HepG2 (cell line): ENCODE measurements around the gene PLCB1. TPM values are rescaled to one million over a fixed set of nuclear protein-coding genes. Genes with fewer than 3 reads are reported as not detected.

Source experiments
- ATAC-seq: fragments of 200-7000 bp; cut with Tn5 transposase; 3 replicates; pipeline ENCODE4 v1.9.1; 2020; ENCODE audit warnings: mild to moderate bottlenecking, moderate library complexity
- BruUV-seq: library from RNA; stranded (reverse); fragments of 400-500 nt; replicated peaks from 2 replicates; lab custom pipeline; 2021; lab: Mats Ljungman, UMichigan
- CTCF ChIA-PET: fragments of 300-600 bp; formaldehyde crosslinking; extraction: SDS; loops from one replicate; lab custom pipeline; 2021; ENCODE audit warnings: low total read pairs, inconsistent platforms, low intra/inter-chr PET ratio; lab: Yijun Ruan, JAX
- POLR2A ChIA-PET: fragments of 350-600 bp; sonication (Branson Sonifier 250); formaldehyde crosslinking; loops from one replicate; lab custom pipeline; 2020; ENCODE audit warnings: antibody characterized with exemption, inconsistent platforms; lab: Yijun Ruan, JAX
- DNase-seq: peaks from one replicate; pipeline ENCODE4 v3.0.0-alpha.2; 2015; ENCODE audit warnings: low spot score
- FAIRE-seq: peaks from 3 replicates; lab custom pipeline; 2011; peaks lifted over from hg19 to GRCh38; lab: Jason Lieb, UNC
- H2AFZ ChIP-seq: one replicate; pipeline ENCODE4 v1.6.1; 2011; ENCODE audit warnings: low read length, inconsistent platforms
- H3K27ac ChIP-seq: fragments of 300-600 bp; 3 replicates; pipeline ENCODE4 v1.8.0; 2011; ENCODE audit warnings: mixed run types, mild to moderate bottlenecking, mixed read lengths, low read length, inconsistent platforms; ENCODE audit not compliant: insufficient read depth; ENCODE audit errors: extremely low read length
- H3K27me3 ChIP-seq, 2 experiments: fragments of 200-600 bp in 1 of 2; 2 replicates in 1 of 2; 3 replicates in 1 of 2; pipeline versions ENCODE4 v1.6.0 to v1.8.0; 2011; ENCODE audit warnings: low read length in 2 of 2, mild to moderate bottlenecking in 2 of 2, moderate library complexity in 2 of 2, inconsistent platforms in 1 of 2; ENCODE audit not compliant: insufficient read depth in 2 of 2, control insufficient read depth in 1 of 2
- H3K36me3 ChIP-seq, 2 experiments: fragments of 200-600 bp in 1 of 2; replicated peaks in 1 of 2; 2 replicates in 1 of 2; 3 replicates in 1 of 2; pipeline versions ENCODE4 v1.5.1 to v1.8.0; 2011; ENCODE audit warnings: low read length in 2 of 2, inconsistent platforms in 1 of 2; ENCODE audit not compliant: insufficient read depth in 2 of 2, control insufficient read depth in 1 of 2
- H3K4me1 ChIP-seq: 2 replicates; pipeline ENCODE4 v1.5.1; 2012; ENCODE audit warnings: low read length, inconsistent platforms; ENCODE audit not compliant: insufficient read depth
- H3K4me2 ChIP-seq: 2 replicates; pipeline ENCODE4 v1.6.0; 2011; ENCODE audit warnings: low read depth, low read length, inconsistent platforms
- H3K4me3 ChIP-seq, 3 experiments: fragments of 200-600 bp in 1 of 3; sonication (generic), shearing (Covaris generic) in 1 of 3; replicated peaks in 1 of 3; 2 replicates each; pipeline ENCODE4 v1.5.1; 2011 to 2016; ENCODE audit warnings: low read length in 3 of 3, inconsistent platforms in 2 of 3, low read depth in 2 of 3, mild to moderate bottlenecking in 2 of 3, control low read depth in 1 of 3, mixed read lengths in 1 of 3; ENCODE audit not compliant: insufficient read depth in 1 of 3
- H3K79me2 ChIP-seq: one replicate; pipeline ENCODE4 v1.6.1; 2011; ENCODE audit warnings: low read length, inconsistent platforms; ENCODE audit not compliant: insufficient read depth
- H3K9ac ChIP-seq: 2 replicates; pipeline ENCODE4 v1.6.0; 2011; ENCODE audit warnings: mild to moderate bottlenecking, low read depth, low read length, inconsistent platforms; ENCODE audit not compliant: insufficient read depth
- H3K9me3 ChIP-seq: 2 replicates; pipeline ENCODE4 v1.5.1; 2012; ENCODE audit warnings: mild to moderate bottlenecking, low read length
- H4K20me1 ChIP-seq: 2 replicates; pipeline ENCODE4 v1.6.0; 2011; ENCODE audit warnings: inconsistent platforms, mild to moderate bottlenecking, low read length, moderate library complexity; ENCODE audit not compliant: insufficient read depth
- CAMTA2 ChIP-seq: sonication (generic); formaldehyde crosslinking; IDR thresholded peaks from 2 replicates; pipeline ENCODE4 v1.4.0; 2020; ENCODE audit warnings: mild to moderate bottlenecking, missing genetic modification reagents, borderline replicate concordance
- KAT8 ChIP-seq: IDR thresholded peaks from 2 replicates; pipeline ENCODE4 v1.6.1; 2016; ENCODE audit warnings: missing genetic modification reagents, missing compliant biosample characterization
- MLLT10 ChIP-seq: sonication (generic); formaldehyde crosslinking; IDR thresholded peaks from 2 replicates; pipeline ENCODE4 v1.4.0; 2020; ENCODE audit warnings: missing genetic modification reagents
- XBP1 ChIP-seq: sonication (generic); formaldehyde crosslinking; IDR thresholded peaks from 2 replicates; pipeline ENCODE4 v1.5.0; 2020; ENCODE audit warnings: missing genetic modification reagents
- ZNF354B ChIP-seq: sonication (generic); formaldehyde crosslinking; IDR thresholded peaks from 2 replicates; pipeline ENCODE4 v1.8.0; 2022; ENCODE audit warnings: mild to moderate bottlenecking, missing genetic modification reagents
- ZSCAN25 ChIP-seq: sonication (generic); formaldehyde crosslinking; IDR thresholded peaks from 2 replicates; pipeline ENCODE4 v1.8.0; 2022; ENCODE audit warnings: mild to moderate bottlenecking, missing genetic modification reagents
- ZSCAN30 ChIP-seq: sonication (generic); formaldehyde crosslinking; IDR thresholded peaks from 2 replicates; pipeline ENCODE4 v1.5.0; 2020; ENCODE audit warnings: mild to moderate bottlenecking, missing genetic modification reagents
- WGBS: methylation state at CpG from one replicate; pipeline ENCODE4 v1.1.6; 2017; ENCODE audit warnings: low lambda C conversion rate; 5-methylcytosine and 5-hydroxymethylcytosine counted together
- in situ Hi-C: cut with HindIII; loops from 2 replicates; pipeline ENCODE4 v1.10.0; 2017; ENCODE audit warnings: low pct_unique_long_range_greater_than_20kb; ENCODE audit not compliant: extremely low pct_ligation_motif_present
- intact Hi-C: fragments of 100-400 bp; cut with micrococcal nuclease; formaldehyde crosslinking; loops from one replicate; pipeline ENCODE4 v1.10.0; 2022; ENCODE audit not compliant: unreplicated experiment
- polyA plus RNA-seq, 8 experiments: library from polyadenylated mRNA; depleted of rRNA in 3 of 8; stranded (reverse) in 7 of 8; unstranded in 1 of 8; fragments of >200 nt; fragmentation: Illumina TruSeq in 4 of 8; extraction: Trizol in 4 of 8; gene quantifications; 2 replicates each; pipeline versions ENCODE4 v1.2.1 to v1.2.3, GENCODE V29; 2011 to 2016; ENCODE audit warnings: low read depth in 4 of 8, missing spikeins in 1 of 8, mixed read lengths in 1 of 8; ENCODE audit not compliant: insufficient read depth in 1 of 8
- total RNA-seq, 5 experiments: library from RNA; depleted of rRNA; stranded (reverse); fragments of >200 nt; fragmentation: Illumina TruSeq; extraction: Trizol; gene quantifications; 2 replicates each; pipeline ENCODE4 v1.2.3, GENCODE V29; 2016; ENCODE audit warnings: low read depth in 1 of 5
- TF ChIP-seq, protein P1 (sequence below): sonication (generic); formaldehyde crosslinking; IDR thresholded peaks from 2 replicates; pipeline ENCODE4 v1.5.0; 2020; ENCODE audit warnings: missing genetic modification reagents, mild to moderate bottlenecking, borderline replicate concordance
- TF ChIP-seq, protein P2 (sequence below): sonication (generic); formaldehyde crosslinking; IDR thresholded peaks from 2 replicates; pipeline ENCODE4 v1.4.0; 2020; ENCODE audit warnings: missing genetic modification reagents, borderline replicate concordance

The PLCB1 gene
- total and polyA plus RNA-seq, 2 of the 13 experiments (the other 11 are each of a cell fraction or from before 2014, with no cell fraction given): 42.4 to 55.9 TPM

DNA sequence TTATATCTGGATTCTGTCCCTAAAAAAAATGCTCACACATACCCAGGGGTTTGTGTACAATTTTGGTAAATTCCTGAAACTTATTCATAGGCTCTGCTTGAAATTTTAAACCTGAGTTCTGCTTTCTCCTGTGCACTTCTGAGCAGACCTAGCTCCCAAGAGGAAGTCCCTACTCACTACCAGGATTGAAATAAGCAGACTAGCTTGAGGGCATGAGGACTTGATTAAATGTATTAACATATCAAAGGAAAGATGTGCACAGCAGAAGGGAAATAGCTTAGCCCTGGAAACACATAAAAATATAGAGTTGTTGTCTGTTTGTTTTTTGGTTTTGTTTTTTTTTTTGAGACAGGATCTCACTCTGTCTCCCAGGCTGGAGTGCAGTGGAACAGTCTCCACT, 785.0 kb downstream of the PLCB1 start:
- no peak overlapping the region for H3K9ac ChIP-seq
- H3K4me2 ChIP-seq: no peak overlapping the region
- TF ChIP-seq ZSCAN25 (CRISPR knock-in tag): no peak
- TF ChIP-seq, protein P1, sequence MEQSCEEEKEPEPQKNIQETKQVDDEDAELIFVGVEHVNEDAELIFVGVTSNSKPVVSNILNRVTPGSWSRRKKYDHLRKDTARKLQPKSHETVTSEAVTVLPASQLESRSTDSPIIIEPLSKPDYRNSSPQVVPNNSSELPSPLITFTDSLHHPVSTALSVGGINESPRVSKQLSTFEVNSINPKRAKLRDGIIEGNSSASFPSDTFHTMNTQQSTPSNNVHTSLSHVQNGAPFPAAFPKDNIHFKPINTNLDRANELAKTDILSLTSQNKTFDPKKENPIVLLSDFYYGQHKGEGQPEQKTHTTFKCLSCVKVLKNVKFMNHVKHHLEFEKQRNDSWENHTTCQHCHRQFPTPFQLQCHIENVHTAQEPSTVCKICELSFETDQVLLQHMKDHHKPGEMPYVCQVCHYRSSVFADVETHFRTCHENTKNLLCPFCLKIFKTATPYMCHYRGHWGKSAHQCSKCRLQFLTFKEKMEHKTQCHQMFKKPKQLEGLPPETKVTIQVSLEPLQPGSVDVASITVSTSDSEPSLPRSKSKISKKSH (CRISPR knock-in tag): no peak
- TF ChIP-seq XBP1 (CRISPR knock-in tag): no peak
- TF ChIP-seq MLLT10 (CRISPR knock-in tag): no peak
- ChIA-PET POLR2A (no interaction called here), CTCF (no interaction called here)
- H3K4me3 ChIP-seq: no peak overlapping the region
- DNase-seq (no peak), FAIRE-seq (no peak), ATAC-seq (no peak)
- H4K20me1 ChIP-seq: no peaks in the 10 kb centered on the region
- H3K36me3 ChIP-seq: no peaks in the 10 kb centered on the region
- peaks cover 7% of the 10 kb centered on the region; the same call in 1 of the 2 replicates for H3K9me3 ChIP-seq
- in situ Hi-C loops (no loop called here), intact Hi-C loops (no loop called here)
- no peaks in the 10 kb centered on the region for H3K79me2 ChIP-seq
- no peak overlapping the region for H3K27ac ChIP-seq
- BruUV-seq: no TSS peak
- H3K27me3 ChIP-seq: 0 out of 5 replicates have a peak, but pooled peaks cover 0 to 6% of the 10 kb centered on the region in 2 experiments
- no peak overlapping the region for H2AFZ ChIP-seq
- no peaks in the 10 kb centered on the region for H3K4me1 ChIP-seq

DNA sequence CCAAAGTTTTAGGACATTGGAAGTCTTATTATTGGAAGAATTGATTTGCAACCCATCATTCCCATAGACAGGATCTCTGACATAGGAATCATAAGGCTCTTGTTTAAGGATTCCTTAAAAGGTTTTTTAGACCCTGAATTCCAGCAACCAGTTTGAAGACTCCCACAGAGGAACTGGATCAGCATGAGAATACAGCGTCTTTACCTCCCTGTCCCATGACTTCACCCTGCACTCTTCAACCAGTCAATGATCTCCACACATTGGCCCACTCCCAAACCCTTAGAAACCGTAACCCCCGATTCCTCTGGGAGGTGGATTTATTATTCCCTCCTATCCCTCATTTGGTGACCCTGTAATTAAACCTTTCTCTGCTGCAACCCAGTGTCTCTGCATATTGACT, 786.1 kb downstream of the PLCB1 start:
- ATAC-seq: no peak
- ChIA-PET POLR2A (no interaction called here), CTCF (no interaction called here)
- no peak overlapping the region for H2AFZ ChIP-seq
- no peak overlapping the region for H3K27ac ChIP-seq
- 0 out of 5 replicates have a peak, but pooled peaks cover 0 to 6% of the 10 kb centered on the region in 2 experiments for H3K27me3 ChIP-seq
- FAIRE-seq: no peak
- BruUV-seq: no TSS peak
- no peak for DNase-seq
- TF ChIP-seq, protein P2, sequence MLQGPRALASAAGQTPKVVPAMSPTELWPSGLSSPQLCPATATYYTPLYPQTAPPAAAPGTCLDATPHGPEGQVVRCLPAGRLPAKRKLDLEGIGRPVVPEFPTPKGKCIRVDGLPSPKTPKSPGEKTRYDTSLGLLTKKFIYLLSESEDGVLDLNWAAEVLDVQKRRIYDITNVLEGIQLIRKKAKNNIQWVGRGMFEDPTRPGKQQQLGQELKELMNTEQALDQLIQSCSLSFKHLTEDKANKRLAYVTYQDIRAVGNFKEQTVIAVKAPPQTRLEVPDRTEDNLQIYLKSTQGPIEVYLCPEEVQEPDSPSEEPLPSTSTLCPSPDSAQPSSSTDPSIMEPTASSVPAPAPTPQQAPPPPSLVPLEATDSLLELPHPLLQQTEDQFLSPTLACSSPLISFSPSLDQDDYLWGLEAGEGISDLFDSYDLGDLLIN (CRISPR knock-in tag): no peak
- TF ChIP-seq ZSCAN30 (CRISPR knock-in tag) (no peak), KAT8 (CRISPR knock-in tag) (no peak), ZNF354B (no peak), CAMTA2 (CRISPR knock-in tag) (no peak)
- TF ChIP-seq, all 625 proteins: peak for 0
- Histone ChIP-seq H3K4me2 (no peak overlapping the region), H3K79me2 (no peaks in the 10 kb centered on the region), H3K9me3 (peaks cover 7% of the 10 kb centered on the region; the same call in 1 of the 2 replicates), H4K20me1 (no peaks in the 10 kb centered on the region), H3K36me3 (no peaks in the 10 kb centered on the region), H3K4me1 (no peaks in the 10 kb centered on the region), H3K9ac (no peak overlapping the region), H3K4me3 (no peak overlapping the region)
- intact Hi-C loops: no loop called here
- 1% methylated on average over 3 of the region's 3 CpGs for WGBS
- in situ Hi-C loops: no loop called here
